HG03520 (cell line): ENCODE results near the gene SLC12A4.
"Not testable (repeated sequence)": the region's sequence is repeated elsewhere in the genome, so short reads cannot be mapped to it uniquely, and the experiment has no call there.

ENCODE experiments used
- ATAC-seq: cut with Tn5 transposase; IDR thresholded peaks from one replicate; pipeline ENCODE4 v1.9.1; 2021; ENCODE audit warnings: mild to moderate bottlenecking, moderate library complexity; ENCODE audit not compliant: unreplicated experiment

The SLC12A4 gene

DNA sequence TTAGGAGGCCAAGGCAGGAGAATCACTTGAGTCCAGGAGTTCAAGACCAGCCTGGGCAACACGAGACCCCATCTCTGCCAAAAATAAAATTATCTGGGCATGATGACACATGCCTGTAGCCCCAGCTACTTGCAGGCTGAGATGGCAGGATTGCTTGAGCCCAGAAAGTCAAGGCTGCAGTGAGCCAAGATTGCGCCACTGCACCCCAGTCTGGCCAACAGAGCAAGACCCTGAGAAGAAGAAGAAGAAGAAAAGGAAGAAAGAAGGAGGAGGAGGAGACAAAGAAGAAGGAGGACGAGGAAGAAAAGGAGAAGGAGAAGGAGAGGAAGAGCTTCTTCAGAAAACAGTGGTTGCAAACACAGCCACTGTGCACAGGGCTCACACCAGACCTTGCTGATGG is 20.2 kb upstream of the SLC12A4 start:
- ATAC-seq = no peak

- no peak for ATAC-seq
These were observed 19.2 kb upstream of the SLC12A4 start for GRCh38 chr16:67987460-67988160.

GRCh38 chr16:67986949-67987348 is 18.5 kb upstream of the SLC12A4 start:
- no peak for ATAC-seq

DNA sequence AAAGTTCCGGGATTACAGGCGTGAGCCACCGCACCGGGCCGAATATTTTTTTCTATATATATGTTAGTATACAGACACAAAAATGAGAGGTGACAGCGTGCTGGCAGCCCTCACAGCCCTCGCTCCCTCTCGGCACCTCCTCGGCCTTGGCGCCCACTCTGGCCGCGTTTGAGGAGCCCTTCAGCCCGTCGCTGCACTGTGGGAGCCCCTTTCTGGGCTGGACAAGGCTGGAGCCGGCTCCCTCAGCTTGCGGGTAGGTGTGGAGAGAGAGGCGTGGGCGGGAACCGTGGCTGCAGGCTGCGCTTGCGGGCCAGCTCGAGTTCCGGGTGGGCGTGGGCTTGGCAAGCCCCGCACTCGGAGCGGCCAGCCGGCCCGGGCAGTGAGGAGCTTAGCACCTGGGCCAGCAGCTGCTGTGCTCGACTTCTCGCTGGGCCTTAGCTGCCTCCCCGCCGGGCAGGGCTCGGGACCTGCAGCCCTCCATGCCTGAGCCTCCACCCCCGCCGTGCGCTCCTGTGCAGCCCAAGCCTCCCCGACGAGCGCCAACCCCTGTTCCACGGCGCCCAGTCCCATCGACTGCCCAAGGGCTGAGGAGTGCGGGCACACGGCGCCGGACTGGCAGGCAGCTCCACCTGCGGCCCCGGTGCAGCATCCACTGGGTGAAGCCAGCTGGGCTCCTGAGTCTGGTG is 13.7 kb upstream of the SLC12A4 start:
- no peak for ATAC-seq

GRCh38 chr16:67979955-67980678 is 11.7 kb upstream of the SLC12A4 start, which contains the start of gene DPEP3:
Gene DPEP3 (minus strand): TSS chr16:67980499. CDS start chr16:67980380, 119 bp downstream.
- no peak for ATAC-seq

GRCh38 chr16:67977469-67978227 is 9.2 kb upstream of the SLC12A4 start:
- no peak for ATAC-seq

DNA sequence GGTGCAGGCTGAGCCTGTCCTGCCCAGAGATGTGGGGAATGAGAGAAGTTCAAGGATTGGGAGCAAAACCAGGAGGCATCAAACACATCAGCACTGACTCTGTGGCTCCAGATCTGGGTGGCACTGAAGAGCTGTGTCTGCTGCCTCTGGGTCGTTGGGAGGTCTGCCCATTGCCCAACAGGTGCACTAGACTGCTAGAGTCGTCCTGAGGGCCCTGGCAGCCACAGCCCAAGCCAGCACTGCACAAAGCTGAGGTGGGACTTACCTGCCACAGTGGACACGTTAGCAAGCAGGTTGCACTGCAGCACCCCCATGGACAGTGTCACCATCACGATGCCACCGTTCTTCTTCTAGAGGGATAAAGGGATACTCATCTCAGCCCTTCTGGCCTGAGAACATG is 8.6 kb upstream of the SLC12A4 start:
- no peak for ATAC-seq

- no peak for ATAC-seq
These were observed 7.8 kb upstream of the SLC12A4 start for GRCh38 chr16:67976205-67976604.

DNA sequence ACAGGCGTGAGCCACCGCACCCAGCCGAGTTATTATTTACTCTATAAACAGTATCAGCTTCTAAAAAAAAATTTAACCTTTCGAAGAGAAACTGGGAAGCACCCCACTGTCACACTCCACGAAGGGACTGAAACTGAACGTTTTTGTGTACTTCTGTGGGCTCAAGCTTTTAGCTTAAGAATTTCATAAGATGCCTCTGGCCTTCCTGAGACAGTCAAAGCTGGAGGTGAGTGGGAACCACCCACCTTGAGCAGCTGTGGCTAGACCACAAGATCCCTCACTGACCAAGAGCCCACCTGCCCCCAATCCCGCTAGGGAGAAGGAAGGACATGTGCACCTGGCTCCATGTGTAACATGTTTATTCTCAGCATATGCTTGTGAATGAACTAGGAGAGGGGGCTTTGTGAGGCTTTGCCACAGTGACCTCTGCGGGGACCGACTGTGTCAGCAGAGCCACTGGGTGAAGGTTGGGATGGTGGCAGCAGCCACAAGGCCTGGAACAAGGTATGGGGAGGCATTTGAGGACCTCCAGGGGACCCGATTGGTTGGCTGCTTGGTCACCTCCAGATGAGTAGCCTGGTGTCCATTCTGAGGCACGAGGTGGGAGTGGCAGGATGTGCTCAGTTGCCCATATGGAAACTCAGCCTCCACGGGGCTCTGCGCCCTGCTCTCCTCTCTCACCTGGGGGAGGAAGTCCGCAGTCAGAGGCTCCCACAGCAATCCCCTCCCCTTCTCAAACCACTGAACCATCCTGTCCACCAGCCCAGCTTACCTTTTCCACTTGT is 7.1 kb upstream of the SLC12A4 start:
- no peak for ATAC-seq

GRCh38 chr16:67972285-67972684 is 3.8 kb upstream of the SLC12A4 start:
- not testable (repeated sequence) for ATAC-seq

GRCh38 chr16:67971111-67971510 is 2.7 kb upstream of the SLC12A4 start:
- ATAC-seq = no peak

DNA sequence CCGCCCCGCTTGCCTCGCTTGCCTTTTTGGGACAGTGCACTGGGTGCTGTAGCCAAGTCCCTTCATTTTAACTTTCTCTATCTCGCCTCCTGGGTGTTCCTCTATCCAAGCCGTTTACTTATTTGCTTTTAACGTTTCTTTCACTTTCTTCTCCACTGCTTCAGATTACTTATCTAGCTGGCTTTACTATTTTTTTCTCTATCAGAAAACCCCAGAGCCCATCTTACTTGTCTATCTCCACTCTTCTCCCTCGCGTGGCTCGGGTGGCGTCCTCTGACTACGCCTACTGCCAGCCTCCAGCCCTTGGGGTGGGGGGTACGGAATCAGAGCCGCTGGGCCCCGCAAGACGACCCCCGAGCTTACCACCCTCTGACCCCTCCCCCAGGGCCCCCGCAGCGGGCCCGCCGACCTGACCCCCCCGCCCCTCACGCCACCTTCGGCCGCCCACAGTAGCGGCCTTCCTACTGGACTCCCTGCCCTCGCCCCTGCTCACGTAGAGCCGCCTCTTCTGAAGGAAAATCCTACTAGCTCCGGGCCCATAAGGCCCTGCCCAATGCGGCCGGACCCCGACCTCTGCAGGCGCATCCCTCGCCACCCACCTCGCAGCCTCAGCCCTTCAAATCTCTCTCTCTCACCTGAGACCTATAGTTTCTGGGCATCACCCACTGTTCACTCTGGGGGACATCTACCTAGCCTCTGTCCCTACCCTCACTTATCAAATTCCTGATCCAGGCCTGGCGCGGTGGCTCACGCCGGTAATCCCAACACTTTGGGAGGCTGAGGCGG is 1.0 kb upstream of the SLC12A4 start:
- ATAC-seq = no peak

DNA sequence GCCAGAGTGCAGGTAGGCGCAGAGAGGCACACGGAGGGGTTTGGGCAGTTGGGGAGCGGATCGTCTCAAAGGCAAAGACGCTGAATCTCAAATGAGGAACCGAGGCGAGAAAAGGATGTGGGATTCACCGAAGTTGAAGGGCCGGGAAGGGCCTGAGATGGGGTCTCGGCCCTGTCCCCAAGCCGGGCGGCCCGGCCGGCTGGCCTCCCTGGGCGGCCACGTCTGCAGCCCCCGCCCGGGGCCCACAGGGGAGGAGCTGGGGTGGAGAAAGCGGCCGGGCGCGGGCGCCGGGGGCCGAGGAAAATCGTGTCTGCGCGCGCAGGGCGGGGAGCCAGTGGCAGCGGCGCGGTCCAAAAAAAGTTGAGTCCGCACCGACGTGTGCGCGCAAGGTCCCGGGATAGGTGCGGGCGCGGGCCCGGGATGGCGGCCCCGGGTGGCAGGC is 458 bp downstream of the SLC12A4 start:
- ATAC-seq = peak; percentile 17

- ATAC-seq = no peak
These were observed 1.1 kb downstream of the SLC12A4 start for GRCh38 chr16:67967183-67967957.

DNA sequence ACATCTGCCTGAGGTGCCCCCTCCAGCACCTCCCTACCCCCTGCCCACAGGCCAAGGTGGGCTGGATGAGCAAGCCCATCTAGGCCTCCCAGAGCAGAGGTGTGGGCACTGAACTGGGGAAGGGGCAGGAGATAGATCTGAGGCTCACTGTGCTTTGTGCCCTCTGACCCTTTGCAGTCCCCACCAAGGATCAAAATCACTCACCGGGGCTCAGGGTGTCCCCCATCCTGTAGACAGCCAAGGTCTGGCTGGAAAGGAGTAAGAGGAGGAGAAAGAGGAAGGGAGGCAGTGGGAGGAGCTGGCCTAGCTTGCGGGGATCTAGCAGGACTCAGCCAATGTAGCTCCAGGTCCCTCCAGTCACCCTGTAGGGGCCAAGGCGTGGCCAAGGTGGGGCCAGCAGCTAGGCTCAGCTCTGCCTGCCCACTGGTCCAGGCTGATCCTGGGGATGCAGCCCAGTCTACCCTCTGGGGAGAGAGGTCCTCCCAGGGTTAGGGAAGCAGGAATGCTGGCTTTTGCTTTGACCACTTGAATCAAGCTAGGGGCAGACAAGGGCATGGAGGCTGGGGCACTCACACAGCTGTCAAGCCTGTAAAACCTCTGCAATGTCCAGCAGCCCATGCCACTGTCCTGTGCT is 1.8 kb downstream of the SLC12A4 start:
- ATAC-seq = no peak

GRCh38 chr16:67965668-67966548 is 2.5 kb downstream of the SLC12A4 start:
- no peak for ATAC-seq

DNA sequence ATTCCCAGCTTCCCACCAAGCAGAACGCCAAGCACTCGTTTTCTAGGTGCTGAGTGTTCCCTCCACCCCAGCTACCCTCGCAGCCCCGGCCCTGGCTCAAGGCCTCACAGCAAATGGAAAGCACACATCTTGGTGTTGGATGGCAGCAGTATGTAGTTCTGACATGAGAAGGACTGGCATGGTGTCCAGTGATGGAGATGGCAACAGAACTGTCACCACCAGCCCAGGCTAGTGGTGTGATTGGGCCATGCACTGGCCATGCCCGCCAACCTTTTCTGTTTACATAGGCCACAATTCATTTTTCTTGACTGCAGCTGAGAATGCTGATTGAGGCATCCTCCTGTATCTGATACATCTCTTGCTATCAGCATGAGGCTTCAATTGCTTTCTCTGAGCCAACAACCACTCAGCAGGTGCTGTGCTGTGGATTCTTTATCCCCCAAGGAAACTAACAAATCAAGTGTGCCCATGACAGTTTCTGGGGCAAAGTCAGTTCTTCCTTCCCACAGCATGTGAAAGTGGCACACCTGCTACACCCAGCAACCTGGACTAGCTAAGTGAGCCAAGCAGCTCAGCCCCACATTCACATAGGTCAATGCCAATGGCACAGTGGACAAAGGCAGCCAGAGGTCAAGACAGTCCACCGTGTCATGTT is 3.8 kb downstream of the SLC12A4 start:
- no peak for ATAC-seq
